ENCODE data around the gene ROR1.

GRCh38 chr1:63752176-63752575 lies 21.6 kb upstream of the ROR1 start:
- TF ChIP-seq GATA1 (IDR thresholded peaks at IDR 0.05; ENCODE audit: low read depth, low read length) (no peak), POLR2A (IDR thresholded peaks at IDR 0.05; ENCODE audit: low read length) (no peak)
